NB4 (cell line): ENCODE measurements around the gene USP21.

Experiments
- DNase-seq: peaks from one replicate; pipeline ENCODE4 v3.0.0; 2010; ENCODE audit warnings: low read depth
- H3K4me3 ChIP-seq: one replicate; pipeline ENCODE4 v1.5.1; 2011; ENCODE audit warnings: mild to moderate bottlenecking, low read depth, low read length, moderate library complexity
- MYC ChIP-seq: IDR thresholded peaks from 2 replicates; pipeline ENCODE4 v1.6.1; 2011; ENCODE audit warnings: low read depth, low read length
- POLR2A ChIP-seq: IDR thresholded peaks from 2 replicates; pipeline ENCODE4 v1.6.1; 2011; ENCODE audit warnings: mild to moderate bottlenecking; ENCODE audit not compliant: insufficient read length; ENCODE audit errors: extremely low read depth
- TF ChIP-seq, protein P1 (sequence below): IDR thresholded peaks from 2 replicates; pipeline ENCODE4 v1.6.1; 2011; ENCODE audit warnings: low read depth, low read length
- TF ChIP-seq, protein P2 (sequence below): IDR thresholded peaks from one replicate; pipeline ENCODE4 v1.5.1; 2012; ENCODE audit warnings: low read depth, low read length

The USP21 gene, protein sequence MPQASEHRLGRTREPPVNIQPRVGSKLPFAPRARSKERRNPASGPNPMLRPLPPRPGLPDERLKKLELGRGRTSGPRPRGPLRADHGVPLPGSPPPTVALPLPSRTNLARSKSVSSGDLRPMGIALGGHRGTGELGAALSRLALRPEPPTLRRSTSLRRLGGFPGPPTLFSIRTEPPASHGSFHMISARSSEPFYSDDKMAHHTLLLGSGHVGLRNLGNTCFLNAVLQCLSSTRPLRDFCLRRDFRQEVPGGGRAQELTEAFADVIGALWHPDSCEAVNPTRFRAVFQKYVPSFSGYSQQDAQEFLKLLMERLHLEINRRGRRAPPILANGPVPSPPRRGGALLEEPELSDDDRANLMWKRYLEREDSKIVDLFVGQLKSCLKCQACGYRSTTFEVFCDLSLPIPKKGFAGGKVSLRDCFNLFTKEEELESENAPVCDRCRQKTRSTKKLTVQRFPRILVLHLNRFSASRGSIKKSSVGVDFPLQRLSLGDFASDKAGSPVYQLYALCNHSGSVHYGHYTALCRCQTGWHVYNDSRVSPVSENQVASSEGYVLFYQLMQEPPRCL

DNA sequence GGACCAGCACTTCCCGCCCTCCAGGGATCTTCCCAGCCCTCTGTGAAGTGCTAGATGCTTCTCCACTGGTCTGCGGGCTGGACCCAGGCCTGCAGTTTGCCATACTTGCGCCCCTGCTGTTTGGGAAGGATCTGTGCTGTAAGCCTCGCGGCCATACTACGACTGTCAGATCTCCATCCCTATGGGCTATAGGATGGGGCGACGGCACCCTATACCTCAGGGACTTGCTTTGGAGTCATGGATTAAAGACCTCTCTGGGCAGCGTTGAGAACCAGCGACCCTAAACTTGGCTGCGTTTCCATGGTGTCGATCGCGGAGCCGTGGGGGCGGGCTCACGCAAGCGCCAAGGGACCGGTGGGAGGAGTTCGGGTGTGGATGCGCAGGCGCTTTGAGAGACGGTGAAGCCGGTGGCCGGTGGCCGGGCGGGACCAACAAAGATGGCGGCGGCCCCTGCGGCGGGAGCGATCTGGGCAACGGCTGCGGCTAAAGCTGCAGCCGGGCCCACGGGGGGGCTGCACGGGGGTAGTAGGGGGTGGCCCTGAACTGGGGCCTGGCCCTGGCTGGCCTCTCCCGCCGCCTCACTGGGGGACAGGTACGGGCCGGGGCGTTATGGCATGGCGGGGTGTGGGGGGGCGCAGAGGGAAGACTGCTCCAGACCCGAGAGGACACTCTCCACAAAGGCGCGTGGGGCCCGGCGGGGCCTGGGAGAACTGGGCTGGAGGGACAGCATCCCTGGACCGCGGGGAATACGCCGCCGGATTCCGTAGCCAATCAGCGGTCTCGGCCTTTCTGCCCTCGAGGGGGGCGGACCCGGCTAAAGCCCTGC lies at the start of gene USP21:
Gene USP21, plus strand, starts transcription at position 414 of the 826 bp plus-strand sequence. CDS start 1,141 bp downstream, outside the sequence.
- peak; percentile 90 for DNase-seq
- peak within 1 kb of the TSS; percentile 85 for H3K4me3 ChIP-seq
- TF ChIP-seq, protein P1, sequence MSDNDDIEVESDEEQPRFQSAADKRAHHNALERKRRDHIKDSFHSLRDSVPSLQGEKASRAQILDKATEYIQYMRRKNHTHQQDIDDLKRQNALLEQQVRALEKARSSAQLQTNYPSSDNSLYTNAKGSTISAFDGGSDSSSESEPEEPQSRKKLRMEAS, result peak; percentile 17; the same call in 1 of the 2 replicates
- TF ChIP-seq MYC (peak; percentile 34; the same call in 1 of the 2 replicates), POLR2A (peak; percentile 74)
- TF ChIP-seq, protein P2, sequence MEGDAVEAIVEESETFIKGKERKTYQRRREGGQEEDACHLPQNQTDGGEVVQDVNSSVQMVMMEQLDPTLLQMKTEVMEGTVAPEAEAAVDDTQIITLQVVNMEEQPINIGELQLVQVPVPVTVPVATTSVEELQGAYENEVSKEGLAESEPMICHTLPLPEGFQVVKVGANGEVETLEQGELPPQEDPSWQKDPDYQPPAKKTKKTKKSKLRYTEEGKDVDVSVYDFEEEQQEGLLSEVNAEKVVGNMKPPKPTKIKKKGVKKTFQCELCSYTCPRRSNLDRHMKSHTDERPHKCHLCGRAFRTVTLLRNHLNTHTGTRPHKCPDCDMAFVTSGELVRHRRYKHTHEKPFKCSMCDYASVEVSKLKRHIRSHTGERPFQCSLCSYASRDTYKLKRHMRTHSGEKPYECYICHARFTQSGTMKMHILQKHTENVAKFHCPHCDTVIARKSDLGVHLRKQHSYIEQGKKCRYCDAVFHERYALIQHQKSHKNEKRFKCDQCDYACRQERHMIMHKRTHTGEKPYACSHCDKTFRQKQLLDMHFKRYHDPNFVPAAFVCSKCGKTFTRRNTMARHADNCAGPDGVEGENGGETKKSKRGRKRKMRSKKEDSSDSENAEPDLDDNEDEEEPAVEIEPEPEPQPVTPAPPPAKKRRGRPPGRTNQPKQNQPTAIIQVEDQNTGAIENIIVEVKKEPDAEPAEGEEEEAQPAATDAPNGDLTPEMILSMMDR, result no peak

DNA sequence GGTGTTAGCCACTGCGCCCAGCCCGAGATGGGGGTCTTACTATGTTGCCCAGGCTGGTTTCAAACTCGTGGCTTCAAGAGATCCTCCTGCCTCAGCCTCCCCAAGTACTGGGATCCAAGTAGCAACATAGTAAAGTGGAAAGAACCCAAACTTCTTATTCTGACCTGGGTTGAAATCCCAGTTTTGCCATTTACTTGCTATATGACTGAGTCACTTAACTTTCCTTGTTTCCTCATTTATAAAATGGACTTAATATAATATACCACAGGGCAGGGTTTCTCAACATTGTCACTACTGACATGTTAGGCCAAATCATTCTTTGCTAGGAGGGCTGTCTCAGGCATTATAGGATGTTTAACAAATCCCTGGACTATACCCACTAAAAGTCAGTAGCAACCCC lies 48.2 kb upstream of the USP21 start:
- DNase-seq, result no peak
- TF ChIP-seq POLR2A (no peak), MYC (no peak)
- TF ChIP-seq, protein P2, result no peak
- TF ChIP-seq, protein P1, result no peak
- no peak overlapping the region for H3K4me3 ChIP-seq

DNA sequence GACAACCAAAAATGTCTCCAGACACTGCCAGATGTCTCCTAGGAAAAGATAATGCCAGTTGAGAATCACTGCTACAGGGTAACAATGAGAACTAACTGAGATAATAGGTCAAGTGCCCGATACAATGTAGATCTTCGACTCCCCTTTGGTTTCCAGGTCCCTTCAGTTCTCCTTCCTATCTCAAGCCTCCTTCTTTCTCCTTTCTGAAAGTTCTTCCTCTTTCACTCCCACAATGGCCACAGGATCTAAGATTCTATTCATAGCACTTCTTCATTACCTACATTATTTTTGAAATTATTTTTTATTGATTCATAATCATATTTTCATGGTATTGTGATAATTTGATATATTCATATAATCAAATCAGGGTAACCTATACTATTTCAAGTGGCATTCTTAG lies 47.8 kb upstream of the USP21 start:
- peak; percentile 32 for DNase-seq
- TF ChIP-seq, protein P1, result no peak
- TF ChIP-seq, protein P2, result no peak
- TF ChIP-seq MYC, result no peak
- no peak for TF ChIP-seq POLR2A
- H3K4me3 ChIP-seq, result no peak overlapping the region

DNA sequence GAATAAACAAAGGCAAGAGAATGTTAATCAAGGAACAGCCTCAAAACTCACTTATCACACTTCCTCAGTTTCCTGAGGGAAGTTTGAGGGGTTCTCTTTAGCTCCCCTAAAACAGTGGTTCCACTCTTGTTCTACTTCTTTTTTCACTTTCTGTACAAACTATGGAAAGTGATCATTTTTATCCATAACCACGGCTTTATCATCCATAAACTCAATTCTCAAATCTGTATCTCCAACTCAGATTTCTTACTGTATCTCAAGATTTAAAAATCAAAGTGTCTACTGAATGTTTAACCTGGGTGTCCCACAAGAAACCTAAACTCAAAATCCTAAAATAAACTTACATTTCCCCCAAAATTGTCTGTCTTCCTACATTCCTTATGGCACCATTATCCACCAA lies 45.4 kb upstream of the USP21 start:
- H3K4me3 ChIP-seq, result peak overlapping the region; percentile 9
- no peak for DNase-seq
- TF ChIP-seq POLR2A, result no peak
- TF ChIP-seq, protein P1, result no peak
- TF ChIP-seq, protein P2, result no peak
- no peak for TF ChIP-seq MYC

DNA sequence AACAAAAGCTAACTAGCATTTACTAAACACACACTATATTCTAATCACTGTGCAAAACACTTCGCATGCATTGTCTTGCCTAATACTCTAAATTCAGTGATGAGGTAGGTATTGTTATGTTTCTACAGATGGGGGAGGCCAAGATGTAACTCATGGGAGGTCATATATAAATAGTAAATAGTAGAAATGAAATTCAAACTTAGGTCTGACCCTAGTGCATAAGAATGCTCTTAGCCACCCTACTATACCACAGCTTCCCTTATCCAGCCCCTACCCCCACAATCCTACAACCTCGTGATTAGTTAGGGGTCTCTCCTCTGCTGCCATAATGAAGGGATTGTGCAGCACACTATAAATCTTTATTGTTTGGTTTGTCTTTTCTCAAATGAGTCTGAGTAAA lies 44.7 kb upstream of the USP21 start:
- H3K4me3 ChIP-seq, result no peak overlapping the region
- TF ChIP-seq, protein P2, result no peak
- TF ChIP-seq MYC (no peak), POLR2A (no peak)
- TF ChIP-seq, protein P1, result no peak
- no peak for DNase-seq
